Testis (tissue), 2 donors: ENCODE data around the gene PTPRT.

ENCODE experiments used
- CTCF ChIP-seq, 3 experiments: fragments of 450-650 bp in 2 of 3; fragments of 200-600 bp in 1 of 3; sonication (generic) in 1 of 3; IDR thresholded peaks; one replicate each; pipeline ENCODE4 v1.5.1; 2016 to 2019; ENCODE audit warnings: antibody characterized with exemption in 3 of 3, mild to moderate bottlenecking in 2 of 3, moderate library complexity in 1 of 3
- POLR2A ChIP-seq: fragments of 450-650 bp; IDR thresholded peaks from one replicate; pipeline ENCODE4 v1.6.1; 2017; ENCODE audit warnings: antibody characterized with exemption, mild to moderate bottlenecking, moderate library complexity

DNA sequence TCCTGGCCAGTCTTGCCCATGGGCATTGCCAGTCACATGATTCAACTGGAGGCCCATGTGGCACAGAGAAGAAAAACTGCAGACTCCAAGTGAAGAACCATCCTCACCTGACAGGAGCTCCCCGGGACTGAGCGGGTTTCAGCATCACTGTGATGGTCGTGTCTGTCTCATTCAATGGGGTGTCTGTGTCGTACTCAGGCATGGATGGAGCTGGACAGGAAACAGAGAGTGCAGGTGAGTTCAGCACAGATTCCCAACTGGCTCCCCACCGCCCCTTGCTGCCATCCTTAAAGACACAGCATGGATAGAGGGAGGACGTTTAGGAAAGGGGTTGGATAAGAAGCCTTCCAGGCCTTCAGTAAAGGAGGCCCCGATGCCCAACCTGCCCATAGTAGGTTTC lies 839.2 kb downstream of the PTPRT start:
- TF ChIP-seq CTCF (IDR thresholded peaks at IDR 0.05) (no peak), POLR2A (no peak)
